SKM-1 treated with dmso at 0.1 percent for 144 hours (cell line): ENCODE results near the gene FGF19.

Source experiments
- DNase-seq: peaks from one replicate; lab custom pipeline; 2025; ENCODE audit not compliant: unreplicated experiment; lab: John Stamatoyannopoulos, UW

FGF19 gene, protein sequence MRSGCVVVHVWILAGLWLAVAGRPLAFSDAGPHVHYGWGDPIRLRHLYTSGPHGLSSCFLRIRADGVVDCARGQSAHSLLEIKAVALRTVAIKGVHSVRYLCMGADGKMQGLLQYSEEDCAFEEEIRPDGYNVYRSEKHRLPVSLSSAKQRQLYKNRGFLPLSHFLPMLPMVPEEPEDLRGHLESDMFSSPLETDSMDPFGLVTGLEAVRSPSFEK

GRCh38 chr11:69703768-69704507 lies at the start of gene FGF19:
FGF19 (minus strand) TSS chr11:69704022; CDS start chr11:69703876, 146 bp downstream.
- DNase-seq = no peak

- DNase-seq = no peak
Observed at GRCh38 chr11:69752890-69753289, 49.1 kb upstream of the FGF19 start.

DNA sequence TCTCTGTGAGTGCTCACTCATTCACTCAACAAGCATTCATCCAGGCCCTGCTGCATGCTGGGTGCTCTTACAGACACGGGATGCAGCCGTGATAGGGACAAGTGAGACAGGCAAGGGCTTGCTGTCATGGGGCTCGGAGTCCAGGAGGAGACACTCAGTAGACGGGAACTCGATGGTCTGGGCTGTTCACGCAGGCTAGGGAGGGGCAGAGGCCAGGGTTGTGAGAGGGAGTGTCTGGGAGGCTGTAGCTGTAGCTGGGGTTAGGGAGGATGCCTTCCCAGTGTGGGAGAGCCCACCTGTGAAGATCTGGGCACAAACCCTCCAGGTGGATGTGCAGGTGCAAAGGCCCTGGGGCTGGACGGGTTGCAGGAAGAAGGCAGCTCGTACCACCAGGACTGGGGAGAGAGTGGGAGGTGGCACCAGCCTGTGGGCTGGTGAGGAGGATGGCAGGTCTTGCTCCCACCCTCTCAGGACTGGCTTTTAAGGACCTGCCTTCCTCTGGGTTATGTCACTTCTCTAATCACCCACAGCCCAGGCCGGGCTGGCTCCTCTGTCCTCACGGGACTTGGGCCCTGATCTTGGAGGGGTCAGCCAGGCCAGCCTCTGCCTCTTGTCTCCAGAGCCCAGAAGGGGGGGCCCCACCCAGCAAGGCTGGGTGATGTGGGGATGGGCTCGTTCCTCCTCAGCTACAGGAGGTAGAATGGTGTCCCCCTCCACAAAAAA lies 47.2 kb upstream of the FGF19 start:
- no peak for DNase-seq

DNA sequence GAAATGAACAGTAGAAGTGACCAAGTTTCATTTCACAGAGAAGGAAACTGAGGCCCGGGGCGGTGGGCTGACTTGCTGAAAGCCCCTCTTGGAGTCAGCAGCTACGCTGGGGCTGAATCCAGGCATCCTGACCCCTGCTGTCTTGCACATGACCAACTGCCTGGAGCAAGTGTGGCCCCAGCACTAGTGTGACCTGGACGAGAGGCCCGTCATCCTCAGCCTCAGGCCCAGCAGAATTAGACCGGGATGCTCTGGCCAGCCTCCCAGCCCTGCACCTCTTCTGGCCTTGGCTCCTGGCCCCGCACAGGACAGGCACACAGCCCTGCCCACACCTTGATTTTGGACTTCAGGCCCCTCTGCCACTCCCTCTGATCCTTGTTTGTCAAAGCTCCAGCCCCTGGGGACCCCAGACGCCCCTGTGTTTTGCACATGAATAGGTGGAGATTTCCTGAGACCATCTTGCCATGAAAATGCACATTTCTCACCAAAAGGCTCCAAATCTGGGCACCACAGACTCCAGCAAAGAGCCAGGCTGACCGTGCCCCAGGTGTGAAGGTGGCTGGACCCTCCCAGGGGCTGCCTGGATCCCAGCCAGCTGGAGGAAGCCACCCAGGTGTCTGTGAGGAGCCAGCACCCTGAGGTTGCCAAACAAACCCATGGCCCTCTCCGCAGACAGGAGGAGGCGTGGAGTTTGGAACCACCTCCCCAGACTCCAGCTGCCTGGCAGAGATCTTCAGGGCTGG lies 46.5 kb upstream of the FGF19 start:
- no peak for DNase-seq

GRCh38 chr11:69748637-69749036 lies 44.8 kb upstream of the FGF19 start:
- DNase-seq = no peak

DNA sequence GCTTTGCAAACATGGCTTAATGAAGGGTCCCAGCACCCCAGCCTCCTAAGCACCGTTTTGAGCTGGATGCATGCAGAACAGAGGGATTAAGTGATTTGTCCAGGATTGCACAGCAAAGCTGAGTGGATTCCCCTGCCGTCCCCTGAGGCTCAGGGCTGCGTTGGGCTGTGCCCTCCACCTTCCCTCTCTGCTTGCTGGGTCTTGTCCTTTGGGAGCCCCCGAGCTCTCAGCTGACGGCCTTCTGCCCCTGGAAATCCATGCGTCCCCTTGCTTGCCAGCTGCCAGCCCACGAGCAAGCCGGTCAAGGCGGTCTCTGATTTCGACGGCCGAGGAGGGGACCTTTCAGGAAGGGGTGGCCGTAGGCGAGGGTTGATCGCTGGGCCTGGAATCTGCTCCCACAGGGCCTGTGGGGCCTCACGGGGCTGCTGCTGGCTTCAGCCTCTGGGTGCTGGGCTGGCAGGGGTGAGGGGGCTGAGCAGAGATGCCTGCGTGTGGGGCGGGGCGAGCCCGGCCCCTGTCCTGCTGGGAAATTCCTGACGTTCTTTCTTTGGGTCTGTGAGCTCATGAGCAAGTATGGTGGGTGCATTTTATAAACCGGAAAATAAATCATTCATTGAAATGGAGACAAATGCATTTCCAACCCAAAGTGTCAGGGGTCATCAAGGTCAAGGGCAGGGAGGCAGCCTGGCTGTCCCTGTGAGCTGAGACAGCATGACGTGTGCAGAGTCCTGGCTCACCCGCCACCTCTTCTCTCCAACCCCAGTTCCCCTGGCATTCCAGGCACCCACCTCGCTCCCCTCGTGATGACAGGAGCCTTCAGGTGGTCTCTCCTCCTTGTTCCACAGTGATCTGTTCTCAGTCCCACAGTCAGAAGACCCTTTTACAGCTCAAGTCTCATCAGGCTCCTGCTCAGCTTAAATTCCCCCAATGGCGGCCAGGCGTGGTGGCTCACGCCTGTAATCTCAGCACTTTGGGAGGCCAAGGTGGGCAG lies 43.2 kb upstream of the FGF19 start:
- DNase-seq = no peak

GRCh38 chr11:69746140-69746539 lies 42.3 kb upstream of the FGF19 start:
- no peak for DNase-seq

DNA sequence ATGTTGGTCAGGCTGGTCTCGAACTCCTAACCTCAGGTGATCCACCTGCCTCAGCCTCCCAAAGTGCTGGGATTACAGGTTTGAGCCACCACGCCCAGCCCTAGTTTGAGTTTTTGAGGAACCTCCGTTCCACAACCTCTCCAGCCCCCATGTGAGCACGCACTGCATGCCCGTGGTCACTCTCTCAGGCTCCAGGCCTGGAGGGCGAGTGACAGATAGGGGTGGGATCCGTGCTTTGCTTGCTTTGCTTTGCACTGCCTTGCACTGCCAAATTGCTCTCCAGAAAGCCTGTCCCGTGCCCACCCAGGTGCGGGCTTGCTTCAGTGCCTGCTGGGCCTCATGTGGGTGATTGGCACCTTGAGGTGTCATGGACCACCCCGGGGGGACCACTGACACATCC lies 41.4 kb upstream of the FGF19 start:
- no peak for DNase-seq

DNA sequence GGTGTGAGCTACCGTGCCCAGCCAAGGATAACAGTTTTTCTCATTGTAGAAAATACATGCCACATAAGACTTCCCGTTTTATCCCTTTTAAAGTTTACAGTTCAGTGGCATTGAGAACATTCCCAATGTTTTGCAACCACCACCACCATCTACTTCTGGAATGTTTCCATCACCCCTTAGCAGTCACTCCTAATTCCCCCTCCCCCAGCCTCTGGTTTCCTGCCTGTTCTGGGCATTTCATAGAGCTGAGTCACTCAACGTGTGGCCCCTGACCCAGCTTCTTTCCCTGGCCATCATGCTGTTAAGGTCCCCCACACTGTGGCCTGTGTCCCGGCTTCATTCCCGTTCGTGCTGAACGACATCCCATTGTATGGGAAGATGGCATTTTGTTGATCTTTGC lies 40.6 kb upstream of the FGF19 start:
- DNase-seq = no peak

- DNase-seq = no peak
Observed at GRCh38 chr11:69734841-69735240, 31.0 kb upstream of the FGF19 start.

- DNase-seq = no peak
Observed at GRCh38 chr11:69734367-69734766, 30.5 kb upstream of the FGF19 start.

- no peak for DNase-seq
Observed at GRCh38 chr11:69732910-69733309, 29.1 kb upstream of the FGF19 start.

- DNase-seq = no peak
Observed at GRCh38 chr11:69731110-69731509, 27.3 kb upstream of the FGF19 start.

DNA sequence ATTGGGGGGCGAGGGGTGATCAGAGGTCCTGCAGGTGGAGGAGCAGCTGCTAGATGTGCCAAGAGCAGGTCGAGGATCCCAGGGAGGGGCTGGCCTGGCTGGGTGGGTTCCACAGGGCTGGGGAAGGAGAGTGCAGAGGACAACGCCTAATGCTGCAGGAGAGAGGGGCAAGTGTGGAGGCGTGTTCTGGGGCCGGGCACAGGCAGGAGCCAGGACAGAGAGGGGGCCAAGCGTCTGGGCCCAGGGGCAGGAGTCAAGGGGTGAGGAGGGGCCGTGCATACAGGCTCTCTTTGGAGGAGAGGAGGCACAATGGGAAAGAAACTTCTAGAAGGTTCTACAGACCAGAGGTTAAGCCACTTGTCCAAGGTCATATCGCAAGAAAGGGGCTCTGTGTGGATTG lies 26.7 kb upstream of the FGF19 start:
- DNase-seq = no peak

- no peak for DNase-seq
Observed at GRCh38 chr11:69729252-69729651, 25.4 kb upstream of the FGF19 start.

GRCh38 chr11:69727266-69727665 lies 23.4 kb upstream of the FGF19 start:
- no peak for DNase-seq

DNA sequence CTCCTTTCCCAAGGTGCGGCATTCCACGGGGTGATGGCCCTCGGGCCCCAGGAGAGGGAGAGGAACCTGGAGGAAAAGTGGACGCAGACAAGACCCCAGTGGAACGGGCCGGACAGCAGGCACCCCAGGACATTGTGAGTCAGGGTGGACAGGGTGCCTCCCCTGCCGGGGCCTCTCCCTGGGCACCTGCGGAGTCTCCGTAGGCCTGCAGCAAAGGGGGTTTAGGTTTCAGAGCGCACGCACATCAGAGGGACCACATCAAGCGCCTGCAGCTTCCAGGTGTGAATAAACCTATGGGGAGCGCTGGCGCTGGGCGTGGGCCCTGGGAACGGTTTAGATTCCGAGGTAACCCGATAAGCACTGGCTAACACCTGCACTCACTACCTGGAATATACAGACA lies 22.7 kb upstream of the FGF19 start:
- no peak for DNase-seq

DNA sequence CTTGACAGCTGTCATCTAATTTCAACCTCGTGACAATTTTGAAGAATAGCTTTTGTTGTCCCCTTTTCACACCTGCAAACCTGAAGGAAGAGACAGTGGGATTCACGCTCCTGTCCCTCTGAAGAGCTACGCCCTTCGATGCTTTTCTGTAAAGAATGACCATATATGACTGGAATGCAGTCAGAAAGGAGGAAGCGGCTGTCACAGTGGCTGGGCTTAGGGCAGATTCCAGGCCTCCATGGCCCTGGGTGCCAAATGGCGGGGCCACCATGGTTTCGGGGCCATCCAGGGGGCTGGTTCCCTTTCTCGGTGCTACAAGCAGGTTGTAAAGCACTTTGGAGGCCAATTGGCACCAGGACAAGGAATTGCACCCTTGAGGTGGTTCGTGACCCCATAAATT lies 22.2 kb upstream of the FGF19 start:
- no peak for DNase-seq

DNA sequence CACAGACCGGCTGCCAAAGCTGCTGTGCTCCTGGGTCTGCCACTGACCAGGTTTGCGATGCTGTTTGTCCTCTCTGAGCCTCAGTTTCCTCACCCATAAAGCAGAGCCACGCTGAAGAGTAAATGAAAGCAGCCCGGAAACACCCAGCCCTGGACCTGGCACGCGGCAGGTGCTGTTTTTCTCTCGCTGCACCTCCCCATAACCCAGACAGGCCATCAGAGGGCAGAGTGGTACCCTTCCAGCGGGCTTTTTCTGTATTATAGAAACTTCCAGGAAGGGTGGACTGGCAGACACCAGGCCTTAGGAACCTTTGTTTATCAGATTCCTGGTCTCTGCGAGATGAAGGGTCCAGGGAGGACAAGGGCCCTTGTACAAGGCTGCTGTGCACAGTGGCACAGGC lies 17.9 kb upstream of the FGF19 start:
- no peak for DNase-seq

GRCh38 chr11:69721106-69721505 lies 17.3 kb upstream of the FGF19 start:
- DNase-seq = no peak
